H1 (cell line): Measurements from ENCODE around the gene SEMA5B. TPM values are rescaled to one million over a fixed set of nuclear protein-coding genes. Genes with fewer than 3 reads are reported as not detected.

Experiments
- CHD7 ChIP-seq: fragments of 300-600 bp; sonication (generic); IDR thresholded peaks from 2 replicates; pipeline ENCODE4 v1.7.1; 2012; ENCODE audit warnings: low read length, moderate library complexity, mild to moderate bottlenecking, inconsistent platforms; ENCODE audit not compliant: insufficient replicate concordance
- CTCF ChIP-seq, 3 experiments: IDR thresholded peaks; 1 replicate in 2 of 3; 2 replicates in 1 of 3; pipeline versions ENCODE4 v1.5.1 to v1.6.1; 2011; ENCODE audit warnings: low read length in 3 of 3, mild to moderate bottlenecking in 3 of 3, inconsistent platforms in 2 of 3, low read depth in 1 of 3, moderate library complexity in 1 of 3; ENCODE audit not compliant: insufficient read depth in 1 of 3; ENCODE audit errors: control extremely low read depth in 1 of 3
- KDM5A ChIP-seq: fragments of 200-600 bp; IDR thresholded peaks from 2 replicates; pipeline ENCODE4 v1.7.1; 2012; ENCODE audit warnings: mild to moderate bottlenecking, low read length, inconsistent platforms, mixed read lengths
- NANOG ChIP-seq: IDR thresholded peaks from 2 replicates; pipeline ENCODE4 v1.6.1; 2011; ENCODE audit warnings: low read length, low read depth, mild to moderate bottlenecking, inconsistent platforms; ENCODE audit not compliant: insufficient read depth, poor library complexity, severe bottlenecking
- RBBP5 ChIP-seq: IDR thresholded peaks from 2 replicates; pipeline ENCODE4 v1.7.1; 2012; ENCODE audit warnings: low read depth, mild to moderate bottlenecking, inconsistent platforms, low read length, moderate library complexity, borderline replicate concordance
- TCF12 ChIP-seq: IDR thresholded peaks from 2 replicates; pipeline ENCODE4 v1.6.1; 2011; ENCODE audit warnings: low read depth, mild to moderate bottlenecking, low read length
- polyA plus RNA-seq, 7 experiments: library from polyadenylated mRNA; depleted of rRNA in 3 of 7; stranded (reverse) in 5 of 7; unstranded in 2 of 7; fragments of >200 nt in 5 of 7; fragments of 200-250 nt in 2 of 7; gene quantifications; 1 replicate in 5 of 7; 2 replicates in 1 of 7; 4 replicates in 1 of 7; pipeline versions ENCODE4 v1.2.1 to v1.2.3, GENCODE V29; 2011 to 2013; ENCODE audit warnings: missing spikeins in 2 of 7, mixed read lengths in 2 of 7
- total RNA-seq: library from RNA; stranded (reverse); fragmentation: NEBNext Ultra II Directional; extraction: Animal tissue kit (Norgen Biotek cat#: 25700); gene quantifications from 2 replicates; pipeline ENCODE4 v1.2.1, GENCODE V29; 2021

Gene SEMA5B
- total and polyA plus RNA-seq, 2 of the 8 experiments (the other 6 are each of a cell fraction or from before 2014, with no cell fraction given) = 13.1 to 22.4 TPM

GRCh38 chr3:123020709-123021108 lies 6.9 kb downstream of the SEMA5B start (continued):
- TF ChIP-seq CHD7 (no peak), RBBP5 (no peak), CTCF (IDR thresholded peaks at IDR 0.05; ENCODE audit: control extremely low read depth in 1 of 3, insufficient read depth in 1 of 3, low read depth in 1 of 3, low read length in 3 of 3) (no peak), TCF12 (no peak), NANOG (no peak), KDM5A (no peak)
- TF ChIP-seq, all 59 proteins: peak for 0
